Keratinocyte (primary cell): ENCODE results near the gene EMCN. TPM values are rescaled to one million over a fixed set of nuclear protein-coding genes. Genes with fewer than 3 reads are reported as not detected.
"Not testable (repeated sequence)": the region's sequence is repeated elsewhere in the genome, so short reads cannot be mapped to it uniquely, and the experiment has no call there.

Source experiments
- DNase-seq: peaks from one replicate; pipeline ENCODE4 v3.0.0-alpha.2; 2011; ENCODE audit warnings: low read depth, missing footprints, low spot score
- FAIRE-seq: peaks from 2 replicates; lab custom pipeline; 2011; peaks lifted over from hg19 to GRCh38; lab: Jason Lieb, UNC
- H2AFZ ChIP-seq: 2 replicates; pipeline ENCODE4 v1.6.0; 2012; ENCODE audit warnings: low read length, control low read depth, inconsistent platforms; ENCODE audit not compliant: control insufficient read depth
- H3K27ac ChIP-seq: 2 replicates; pipeline ENCODE4 v1.5.1; 2011; ENCODE audit warnings: low read length; ENCODE audit not compliant: control insufficient read depth, insufficient read depth
- H3K27me3 ChIP-seq: 3 replicates; pipeline ENCODE4 v1.6.0; 2011; ENCODE audit warnings: low read length; ENCODE audit not compliant: control insufficient read depth, insufficient read depth; ENCODE audit errors: extremely low read depth
- H3K36me3 ChIP-seq, 2 experiments: 2 replicates in 1 of 2; 3 replicates in 1 of 2; pipeline ENCODE4 v1.5.1; 2011; ENCODE audit warnings: low read length in 2 of 2, mild to moderate bottlenecking in 1 of 2; ENCODE audit not compliant: control insufficient read depth in 2 of 2, insufficient read depth in 2 of 2; ENCODE audit errors: extremely low read depth in 1 of 2
- H3K4me1 ChIP-seq: 3 replicates; pipeline ENCODE4 v1.5.1; 2011; ENCODE audit warnings: low read length; ENCODE audit not compliant: control insufficient read depth, insufficient read depth; ENCODE audit errors: extremely low read depth
- H3K4me2 ChIP-seq: 3 replicates; pipeline ENCODE4 v1.6.0; 2011; ENCODE audit warnings: low read depth, low read length; ENCODE audit not compliant: control insufficient read depth, insufficient read depth; ENCODE audit errors: extremely low read depth
- H3K4me3 ChIP-seq, 3 experiments: fragments of 200-600 bp in 1 of 3; sonication (generic) in 1 of 3; 2 replicates in 2 of 3; 3 replicates in 1 of 3; pipeline ENCODE4 v1.5.1; 2011 to 2016; ENCODE audit warnings: low read length in 3 of 3, mild to moderate bottlenecking in 3 of 3, control low read depth in 2 of 3, inconsistent platforms in 1 of 3, low read depth in 1 of 3, mixed read lengths in 1 of 3, mixed run types in 1 of 3, moderate library complexity in 1 of 3; ENCODE audit not compliant: control insufficient read depth in 2 of 3, insufficient read depth in 2 of 3; ENCODE audit errors: extremely low read depth in 1 of 3
- H3K79me2 ChIP-seq: 2 replicates; pipeline ENCODE4 v1.6.0; 2012; ENCODE audit warnings: low read length; ENCODE audit not compliant: control insufficient read depth, insufficient read depth
- H3K9ac ChIP-seq: 3 replicates; pipeline ENCODE4 v1.6.0; 2011; ENCODE audit warnings: low read length; ENCODE audit not compliant: control insufficient read depth, insufficient read depth; ENCODE audit errors: extremely low read depth
- H3K9me1 ChIP-seq: 3 replicates; pipeline ENCODE4 v1.6.0; 2011; ENCODE audit warnings: low read length; ENCODE audit not compliant: control insufficient read depth, insufficient read depth; ENCODE audit errors: extremely low read depth
- H3K9me3 ChIP-seq: 2 replicates; pipeline ENCODE4 v1.5.1; 2012; ENCODE audit warnings: low read depth, low read length; ENCODE audit not compliant: control insufficient read depth
- H4K20me1 ChIP-seq: 3 replicates; pipeline ENCODE4 v1.6.0; 2011; ENCODE audit warnings: low read length; ENCODE audit not compliant: control insufficient read depth, insufficient read depth; ENCODE audit errors: extremely low read depth
- EZH2 ChIP-seq: IDR thresholded peaks from one replicate; pipeline ENCODE4 v1.6.1; 2012; ENCODE audit warnings: inconsistent platforms, mild to moderate bottlenecking, low read length, moderate library complexity
- dilution Hi-C: fragments of 300-500 bp; cut with MboI; formaldehyde crosslinking; loops from one replicate; pipeline ENCODE4 v1.7.0; 2020; ENCODE audit warnings: low sequenced_read_pairs; ENCODE audit not compliant: extremely low pct_ligation_motif_present
- polyA plus RNA-seq, 5 experiments: library from polyadenylated mRNA; depleted of rRNA in 3 of 5; stranded (reverse) in 3 of 5; stranded (forward) in 1 of 5; unstranded in 1 of 5; fragments of >200 nt; gene quantifications; 1 replicate in 1 of 5; 2 replicates in 3 of 5; 3 replicates in 1 of 5; pipeline versions ENCODE4 v1.2.1 to v1.2.3, GENCODE V29; 2011 to 2012; ENCODE audit warnings: missing spikeins in 2 of 5, low read depth in 1 of 5, low replicate concordance in 1 of 5
- TF ChIP-seq, protein P1 (sequence below), 3 experiments: IDR thresholded peaks in 1 of 3; conservative IDR thresholded peaks in 1 of 3; optimal IDR thresholded peaks in 1 of 3; 2 replicates in 2 of 3; 3 replicates in 1 of 3; pipeline versions ENCODE3 to v1.5.1; 2011; ENCODE audit warnings: low read length in 3 of 3, mild to moderate bottlenecking in 3 of 3, moderate library complexity in 2 of 3, control low read depth in 1 of 3, inconsistent platforms in 1 of 3; ENCODE audit not compliant: insufficient read depth in 2 of 3; ENCODE audit errors: extremely low read depth in 1 of 3

The EMCN gene
- polyA plus RNA-seq, 1 donor (not counting 4 experiments of a cell fraction or from before 2014, with no cell fraction given): not detected

DNA sequence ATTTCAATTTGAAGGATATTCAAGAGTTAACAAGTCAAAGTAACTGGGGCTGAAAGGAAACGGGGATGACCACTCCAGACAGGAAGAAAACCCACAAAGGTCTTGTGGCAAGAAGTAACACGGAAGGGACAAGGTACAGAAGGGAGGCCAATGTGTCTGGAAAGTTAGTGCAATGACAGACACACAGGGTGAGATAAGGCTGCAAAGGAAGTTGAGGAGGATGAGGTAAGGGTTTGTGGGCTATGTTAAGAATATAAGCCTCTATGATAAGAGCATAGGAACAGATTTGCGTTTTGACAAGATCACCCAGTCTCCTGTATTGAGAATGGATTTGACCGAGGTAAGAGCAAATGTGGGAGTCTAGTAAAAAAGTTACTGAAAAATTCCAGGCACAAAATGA is 21.9 kb upstream of the EMCN start:
- Histone ChIP-seq H3K27ac (no peak overlapping the region), H2AFZ (no peak overlapping the region), H3K4me1 (no peaks in the 10 kb centered on the region), H3K9me1 (no peaks in the 10 kb centered on the region), H3K27me3 (no peaks in the 10 kb centered on the region), H3K36me3 (no peaks in the 10 kb centered on the region), H3K79me2 (no peaks in the 10 kb centered on the region), H4K20me1 (no peaks in the 10 kb centered on the region), H3K4me2 (no peak overlapping the region), H3K9me3 (no peaks in the 10 kb centered on the region), H3K4me3 (no peak overlapping the region), H3K9ac (no peak overlapping the region)
- TF ChIP-seq, protein P1, sequence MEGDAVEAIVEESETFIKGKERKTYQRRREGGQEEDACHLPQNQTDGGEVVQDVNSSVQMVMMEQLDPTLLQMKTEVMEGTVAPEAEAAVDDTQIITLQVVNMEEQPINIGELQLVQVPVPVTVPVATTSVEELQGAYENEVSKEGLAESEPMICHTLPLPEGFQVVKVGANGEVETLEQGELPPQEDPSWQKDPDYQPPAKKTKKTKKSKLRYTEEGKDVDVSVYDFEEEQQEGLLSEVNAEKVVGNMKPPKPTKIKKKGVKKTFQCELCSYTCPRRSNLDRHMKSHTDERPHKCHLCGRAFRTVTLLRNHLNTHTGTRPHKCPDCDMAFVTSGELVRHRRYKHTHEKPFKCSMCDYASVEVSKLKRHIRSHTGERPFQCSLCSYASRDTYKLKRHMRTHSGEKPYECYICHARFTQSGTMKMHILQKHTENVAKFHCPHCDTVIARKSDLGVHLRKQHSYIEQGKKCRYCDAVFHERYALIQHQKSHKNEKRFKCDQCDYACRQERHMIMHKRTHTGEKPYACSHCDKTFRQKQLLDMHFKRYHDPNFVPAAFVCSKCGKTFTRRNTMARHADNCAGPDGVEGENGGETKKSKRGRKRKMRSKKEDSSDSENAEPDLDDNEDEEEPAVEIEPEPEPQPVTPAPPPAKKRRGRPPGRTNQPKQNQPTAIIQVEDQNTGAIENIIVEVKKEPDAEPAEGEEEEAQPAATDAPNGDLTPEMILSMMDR (optimal IDR thresholded peaks at IDR 0.05 in 1 of 3, IDR thresholded peaks at IDR 0.05 in 1 of 3, conservative IDR thresholded peaks at IDR 0.05 in 1 of 3; ENCODE audit: extremely low read depth in 1 of 3, insufficient read depth in 2 of 3, low read length in 3 of 3): no peak
- TF ChIP-seq EZH2: no peak
- dilution Hi-C loops: no loop called here
- no peak for FAIRE-seq
- DNase-seq: no peak

DNA sequence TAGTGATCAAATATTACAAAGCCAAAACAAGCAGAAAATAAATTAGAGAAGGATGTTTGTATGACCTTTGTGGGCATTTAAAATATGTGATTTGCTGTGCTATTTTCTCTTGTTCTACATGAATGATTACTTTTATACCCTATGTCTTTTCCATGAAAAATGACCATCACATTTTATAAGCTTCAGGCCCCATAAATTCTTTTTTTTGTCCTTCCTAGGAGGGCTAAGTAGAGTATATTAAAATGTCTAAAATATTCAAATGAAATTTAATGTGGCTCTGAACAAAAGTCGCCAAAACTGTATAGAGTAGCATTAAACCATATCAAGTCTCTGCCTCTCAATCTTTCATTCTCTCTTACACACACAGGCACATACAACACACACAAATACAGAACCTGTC is 15.9 kb upstream of the EMCN start:
- FAIRE-seq (no peak), DNase-seq (no peak)
- H3K9me3 ChIP-seq: no peaks in the 10 kb centered on the region
- no peaks in the 10 kb centered on the region for H3K9me1 ChIP-seq
- no peaks in the 10 kb centered on the region for H3K27me3 ChIP-seq
- H3K79me2 ChIP-seq: no peaks in the 10 kb centered on the region
- TF ChIP-seq, protein P1 (optimal IDR thresholded peaks at IDR 0.05 in 1 of 3, IDR thresholded peaks at IDR 0.05 in 1 of 3, conservative IDR thresholded peaks at IDR 0.05 in 1 of 3; ENCODE audit: extremely low read depth in 1 of 3, insufficient read depth in 2 of 3, low read length in 3 of 3): no peak
- TF ChIP-seq EZH2: no peak
- H3K27ac ChIP-seq: no peak overlapping the region
- H4K20me1 ChIP-seq: no peaks in the 10 kb centered on the region
- H3K36me3 ChIP-seq: no peaks in the 10 kb centered on the region
- H2AFZ ChIP-seq: no peak overlapping the region
- H3K9ac ChIP-seq: no peak overlapping the region
- no peak overlapping the region for H3K4me3 ChIP-seq
- H3K4me2 ChIP-seq: no peak overlapping the region
- no peaks in the 10 kb centered on the region for H3K4me1 ChIP-seq
- dilution Hi-C loops: no loop called here

DNA sequence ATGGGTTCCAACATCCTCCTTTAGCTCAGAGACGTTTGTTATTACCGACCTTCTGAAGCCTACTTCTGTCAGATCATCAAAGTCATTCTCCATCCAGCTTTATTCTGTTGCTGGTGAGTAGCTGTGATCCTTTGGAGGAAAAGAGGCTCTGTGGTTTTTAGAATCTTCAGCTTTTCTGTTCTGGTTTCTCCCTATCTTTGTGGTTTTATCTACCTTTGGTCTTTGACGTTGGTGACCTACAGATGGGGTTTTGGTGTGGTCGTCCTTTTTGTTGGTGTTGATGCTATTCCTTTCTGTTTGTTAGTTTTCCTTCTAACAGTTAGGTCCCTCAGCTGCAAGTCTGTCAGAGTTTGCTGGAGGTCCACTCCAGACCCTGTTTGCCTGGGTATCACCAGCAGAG is 12.3 kb upstream of the EMCN start:
- H3K79me2 ChIP-seq, H3K27ac ChIP-seq, H4K20me1 ChIP-seq, FAIRE-seq, dilution Hi-C loops, H3K36me3 ChIP-seq, DNase-seq, H3K9ac ChIP-seq, H3K27me3 ChIP-seq, H3K9me3 ChIP-seq, H2AFZ ChIP-seq, H3K4me3 ChIP-seq, H3K9me1 ChIP-seq, H3K4me2 ChIP-seq, H3K4me1 ChIP-seq: not testable (repeated sequence)
